HL-60 (cell line): ENCODE results near the gene ARHGEF9.
"Not testable (repeated sequence)": the region's sequence is repeated elsewhere in the genome, so short reads cannot be mapped to it uniquely, and the experiment has no call there.

Experiments
- GABPA ChIP-seq: IDR thresholded peaks from 2 replicates; pipeline ENCODE4 v1.6.1; 2012; ENCODE audit warnings: low read depth
- POLR2AphosphoS5 ChIP-seq: IDR thresholded peaks from 2 replicates; pipeline ENCODE4 v1.6.1; 2012; ENCODE audit warnings: low read depth
- SPI1 ChIP-seq: IDR thresholded peaks from 2 replicates; pipeline ENCODE4 v1.6.1; 2012; ENCODE audit warnings: low read depth, mild to moderate bottlenecking, borderline replicate concordance
- TF ChIP-seq, protein P1 (sequence below): IDR thresholded peaks from one replicate; pipeline ENCODE4 v1.5.1; 2011; ENCODE audit warnings: low read length, control low read depth, inconsistent platforms; ENCODE audit not compliant: insufficient read depth
- TF ChIP-seq, protein P2 (sequence below): IDR thresholded peaks from 2 replicates; pipeline ENCODE4 v1.6.1; 2012; ENCODE audit warnings: low read depth; ENCODE audit not compliant: insufficient replicate concordance

DNA sequence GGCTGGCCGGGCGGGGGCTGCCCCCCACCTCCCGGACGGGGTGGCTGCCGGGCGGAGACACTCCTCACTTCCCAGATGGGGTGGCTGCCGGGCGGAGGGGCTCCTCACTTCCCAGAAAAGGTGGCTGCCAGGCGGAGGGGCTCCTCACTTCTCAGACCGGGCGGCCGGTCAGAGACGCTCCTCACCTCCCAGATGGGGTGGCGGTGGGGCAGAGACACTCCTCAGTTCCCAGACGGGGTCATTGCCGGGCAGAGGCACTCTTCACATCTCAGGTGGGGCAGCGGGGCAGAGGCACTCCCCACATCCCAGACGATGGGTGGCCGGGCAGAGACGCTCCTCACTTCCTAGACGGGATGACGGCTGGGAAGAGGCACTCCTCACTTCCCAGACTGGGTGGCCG lies 40.4 kb upstream of the ARHGEF9 start:
- TF ChIP-seq, protein P1, sequence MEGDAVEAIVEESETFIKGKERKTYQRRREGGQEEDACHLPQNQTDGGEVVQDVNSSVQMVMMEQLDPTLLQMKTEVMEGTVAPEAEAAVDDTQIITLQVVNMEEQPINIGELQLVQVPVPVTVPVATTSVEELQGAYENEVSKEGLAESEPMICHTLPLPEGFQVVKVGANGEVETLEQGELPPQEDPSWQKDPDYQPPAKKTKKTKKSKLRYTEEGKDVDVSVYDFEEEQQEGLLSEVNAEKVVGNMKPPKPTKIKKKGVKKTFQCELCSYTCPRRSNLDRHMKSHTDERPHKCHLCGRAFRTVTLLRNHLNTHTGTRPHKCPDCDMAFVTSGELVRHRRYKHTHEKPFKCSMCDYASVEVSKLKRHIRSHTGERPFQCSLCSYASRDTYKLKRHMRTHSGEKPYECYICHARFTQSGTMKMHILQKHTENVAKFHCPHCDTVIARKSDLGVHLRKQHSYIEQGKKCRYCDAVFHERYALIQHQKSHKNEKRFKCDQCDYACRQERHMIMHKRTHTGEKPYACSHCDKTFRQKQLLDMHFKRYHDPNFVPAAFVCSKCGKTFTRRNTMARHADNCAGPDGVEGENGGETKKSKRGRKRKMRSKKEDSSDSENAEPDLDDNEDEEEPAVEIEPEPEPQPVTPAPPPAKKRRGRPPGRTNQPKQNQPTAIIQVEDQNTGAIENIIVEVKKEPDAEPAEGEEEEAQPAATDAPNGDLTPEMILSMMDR, result not testable (repeated sequence)
- not testable (repeated sequence) for TF ChIP-seq POLR2AphosphoS5, GABPA, SPI1
- TF ChIP-seq, protein P2, sequence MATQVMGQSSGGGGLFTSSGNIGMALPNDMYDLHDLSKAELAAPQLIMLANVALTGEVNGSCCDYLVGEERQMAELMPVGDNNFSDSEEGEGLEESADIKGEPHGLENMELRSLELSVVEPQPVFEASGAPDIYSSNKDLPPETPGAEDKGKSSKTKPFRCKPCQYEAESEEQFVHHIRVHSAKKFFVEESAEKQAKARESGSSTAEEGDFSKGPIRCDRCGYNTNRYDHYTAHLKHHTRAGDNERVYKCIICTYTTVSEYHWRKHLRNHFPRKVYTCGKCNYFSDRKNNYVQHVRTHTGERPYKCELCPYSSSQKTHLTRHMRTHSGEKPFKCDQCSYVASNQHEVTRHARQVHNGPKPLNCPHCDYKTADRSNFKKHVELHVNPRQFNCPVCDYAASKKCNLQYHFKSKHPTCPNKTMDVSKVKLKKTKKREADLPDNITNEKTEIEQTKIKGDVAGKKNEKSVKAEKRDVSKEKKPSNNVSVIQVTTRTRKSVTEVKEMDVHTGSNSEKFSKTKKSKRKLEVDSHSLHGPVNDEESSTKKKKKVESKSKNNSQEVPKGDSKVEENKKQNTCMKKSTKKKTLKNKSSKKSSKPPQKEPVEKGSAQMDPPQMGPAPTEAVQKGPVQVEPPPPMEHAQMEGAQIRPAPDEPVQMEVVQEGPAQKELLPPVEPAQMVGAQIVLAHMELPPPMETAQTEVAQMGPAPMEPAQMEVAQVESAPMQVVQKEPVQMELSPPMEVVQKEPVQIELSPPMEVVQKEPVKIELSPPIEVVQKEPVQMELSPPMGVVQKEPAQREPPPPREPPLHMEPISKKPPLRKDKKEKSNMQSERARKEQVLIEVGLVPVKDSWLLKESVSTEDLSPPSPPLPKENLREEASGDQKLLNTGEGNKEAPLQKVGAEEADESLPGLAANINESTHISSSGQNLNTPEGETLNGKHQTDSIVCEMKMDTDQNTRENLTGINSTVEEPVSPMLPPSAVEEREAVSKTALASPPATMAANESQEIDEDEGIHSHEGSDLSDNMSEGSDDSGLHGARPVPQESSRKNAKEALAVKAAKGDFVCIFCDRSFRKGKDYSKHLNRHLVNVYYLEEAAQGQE, result not testable (repeated sequence)
